Naive thymus-derived CD4-positive, alpha-beta T cell (primary cell): ENCODE data around the gene LIMS3. TPM values are rescaled to one million over a fixed set of nuclear protein-coding genes. Genes with fewer than 3 reads are reported as not detected.
"Not testable (repeated sequence)": the region's sequence is repeated elsewhere in the genome, so short reads cannot be mapped to it uniquely, and the experiment has no call there.

Experiments used
- ATAC-seq: fragments of 150-1000 bp; cut with Tn5 transposase; 2 replicates; pipeline ENCODE4 v1.10.0; 2021; ENCODE audit warnings: mild to moderate bottlenecking, moderate library complexity
- CTCF ChIA-PET: fragments of 350-600 bp; sonication (Branson Sonifier 250); formaldehyde crosslinking; loops from one replicate; lab custom pipeline; 2021; ENCODE audit warnings: antibody characterized with exemption; lab: Charles Lee
- POLR2A ChIA-PET: fragments of 350-600 bp; sonication (Branson Sonifier 250); formaldehyde crosslinking; loops from one replicate; lab custom pipeline; 2021; ENCODE audit warnings: antibody characterized with exemption, inconsistent platforms; lab: Charles Lee
- DNase-seq, 9 donors: peaks; one replicate each; pipeline versions ENCODE4 v3.0.0 to v3.0.0-alpha.2; 2020 to 2022; ENCODE audit warnings: mixed read lengths in 1 of 9
- H3K27ac ChIP-seq: one replicate; pipeline ENCODE4 v1.7.0; 2013; ENCODE audit warnings: mild to moderate bottlenecking, low read depth, low read length, moderate library complexity
- H3K27me3 ChIP-seq, 2 donors: one replicate each; pipeline ENCODE4 v1.7.0; 2013; ENCODE audit warnings: low read length in 2 of 2, mild to moderate bottlenecking in 2 of 2, moderate library complexity in 2 of 2; ENCODE audit not compliant: control insufficient read depth in 2 of 2, insufficient read depth in 2 of 2
- H3K36me3 ChIP-seq, 3 experiments: 1 replicate in 2 of 3; 2 replicates in 1 of 3; pipeline ENCODE4 v1.7.0; 2013; ENCODE audit warnings: low read length in 3 of 3, mild to moderate bottlenecking in 3 of 3, moderate library complexity in 1 of 3; ENCODE audit not compliant: insufficient read depth in 3 of 3, control insufficient read depth in 2 of 3
- H3K4me1 ChIP-seq, 2 donors: one replicate each; pipeline ENCODE4 v1.7.0; 2013; ENCODE audit warnings: low read length in 2 of 2, mild to moderate bottlenecking in 2 of 2, moderate library complexity in 1 of 2; ENCODE audit not compliant: control insufficient read depth in 2 of 2, insufficient read depth in 2 of 2
- H3K4me3 ChIP-seq: 2 replicates; pipeline ENCODE4 v1.7.0; 2013; ENCODE audit warnings: mild to moderate bottlenecking, low read length
- H3K9me3 ChIP-seq, 3 experiments: 1 replicate in 2 of 3; 2 replicates in 1 of 3; pipeline ENCODE4 v1.7.0; 2013; ENCODE audit warnings: low read length in 3 of 3; ENCODE audit not compliant: control insufficient read depth in 2 of 3
- H3K27ac Mint-ChIP-seq, 9 donors: one replicate each; pipeline ENCODE4 v1.8.0; 2020 to 2022; ENCODE audit warnings: mixed read lengths in 9 of 9, mild to moderate bottlenecking in 8 of 9, moderate library complexity in 5 of 9, inconsistent platforms in 2 of 9
- H3K27me3 Mint-ChIP-seq, 5 donors: one replicate each; pipeline ENCODE4 v1.8.0; 2021 to 2022; ENCODE audit warnings: mixed read lengths in 5 of 5, mild to moderate bottlenecking in 1 of 5
- H3K36me3 Mint-ChIP-seq, 5 donors: one replicate each; pipeline ENCODE4 v1.8.0; 2020 to 2022; ENCODE audit warnings: mixed read lengths in 5 of 5, mild to moderate bottlenecking in 3 of 5, inconsistent platforms in 1 of 5
- H3K4me1 Mint-ChIP-seq, 7 donors: one replicate each; pipeline ENCODE4 v1.8.0; 2020 to 2022; ENCODE audit warnings: mixed read lengths in 7 of 7, mild to moderate bottlenecking in 3 of 7, inconsistent platforms in 1 of 7
- H3K4me3 Mint-ChIP-seq, 10 donors: one replicate each; pipeline ENCODE4 v1.8.0; 2020 to 2022; ENCODE audit warnings: mild to moderate bottlenecking in 10 of 10, mixed read lengths in 10 of 10, moderate library complexity in 6 of 10, inconsistent platforms in 2 of 10
- H3K9me3 Mint-ChIP-seq, 11 donors: one replicate each; pipeline ENCODE4 v1.8.0; 2020 to 2022; ENCODE audit warnings: mixed read lengths in 11 of 11, mild to moderate bottlenecking in 4 of 11, inconsistent platforms in 1 of 11, moderate library complexity in 1 of 11
- intact Hi-C, 2 donors: fragments of 100-400 bp; cut with micrococcal nuclease; formaldehyde crosslinking; loops; one replicate each; pipeline ENCODE4 v1.15.1; 2023
- polyA plus RNA-seq, 2 donors: library from polyadenylated mRNA; unstranded; fragments of 300-500 nt; fragmentation: Illumina TruSeq; gene quantifications; one replicate each; pipeline ENCODE4 v1.2.3, GENCODE V29; 2021
- total RNA-seq, 6 experiments: library from RNA in 5 of 6; stranded (reverse) in 5 of 6; gene quantifications; 1 replicate in 5 of 6; 2 replicates in 1 of 6; pipeline ENCODE4 v1.2.3 and lab custom pipeline; 2021 to 2026

The LIMS3 gene
- total and polyA plus RNA-seq, 7 experiments from 2014 or later = 0.19 to 2.6 (median 1.3) TPM

GRCh38 chr2:109950146-109950843 is 51.8 kb downstream of the LIMS3 start:
- H3K9me3 Mint-ChIP-seq, H3K27ac Mint-ChIP-seq, H3K4me3 Mint-ChIP-seq, DNase-seq, H3K9me3 ChIP-seq, H3K36me3 ChIP-seq, H3K27me3 ChIP-seq, H3K4me3 ChIP-seq, CTCF ChIA-PET, H3K27ac ChIP-seq, POLR2A ChIA-PET, ATAC-seq, H3K4me1 ChIP-seq, H3K36me3 Mint-ChIP-seq, H3K4me1 Mint-ChIP-seq, H3K27me3 Mint-ChIP-seq, intact Hi-C loops: not testable (repeated sequence)

GRCh38 chr2:109963942-109964341 is 65.5 kb downstream of the LIMS3 start:
- H3K4me3 Mint-ChIP-seq, H3K36me3 ChIP-seq, ATAC-seq, POLR2A ChIA-PET, H3K4me3 ChIP-seq, DNase-seq, H3K9me3 Mint-ChIP-seq, intact Hi-C loops, H3K4me1 Mint-ChIP-seq, H3K36me3 Mint-ChIP-seq, CTCF ChIA-PET, H3K27ac ChIP-seq, H3K27ac Mint-ChIP-seq, H3K9me3 ChIP-seq, H3K27me3 Mint-ChIP-seq, H3K4me1 ChIP-seq, H3K27me3 ChIP-seq: not testable (repeated sequence)

- CTCF ChIA-PET, H3K27ac Mint-ChIP-seq, H3K36me3 ChIP-seq, ATAC-seq, POLR2A ChIA-PET, H3K4me3 Mint-ChIP-seq, H3K27me3 ChIP-seq, H3K36me3 Mint-ChIP-seq, H3K4me1 ChIP-seq, H3K9me3 Mint-ChIP-seq, H3K4me1 Mint-ChIP-seq, H3K9me3 ChIP-seq, H3K4me3 ChIP-seq, intact Hi-C loops, DNase-seq, H3K27me3 Mint-ChIP-seq, H3K27ac ChIP-seq: not testable (repeated sequence)
Measured at GRCh38 chr2:109965482-109965881, 67.0 kb downstream of the LIMS3 start.

- H3K4me1 Mint-ChIP-seq, CTCF ChIA-PET, POLR2A ChIA-PET, H3K9me3 ChIP-seq, H3K9me3 Mint-ChIP-seq, H3K4me3 Mint-ChIP-seq, H3K27ac Mint-ChIP-seq, H3K27me3 ChIP-seq, H3K4me1 ChIP-seq, H3K27me3 Mint-ChIP-seq, DNase-seq, H3K4me3 ChIP-seq, H3K27ac ChIP-seq, ATAC-seq, H3K36me3 ChIP-seq, H3K36me3 Mint-ChIP-seq, intact Hi-C loops: not testable (repeated sequence)
Measured at GRCh38 chr2:109966107-109966736, 67.7 kb downstream of the LIMS3 start.

- DNase-seq, H3K27me3 Mint-ChIP-seq, H3K36me3 Mint-ChIP-seq, H3K9me3 ChIP-seq, H3K4me3 Mint-ChIP-seq, H3K27ac Mint-ChIP-seq, POLR2A ChIA-PET, H3K4me1 Mint-ChIP-seq, H3K4me1 ChIP-seq, H3K36me3 ChIP-seq, intact Hi-C loops, ATAC-seq, CTCF ChIA-PET, H3K27me3 ChIP-seq, H3K9me3 Mint-ChIP-seq, H3K27ac ChIP-seq, H3K4me3 ChIP-seq: not testable (repeated sequence)
Measured at GRCh38 chr2:109966858-109967257, 68.4 kb downstream of the LIMS3 start.

GRCh38 chr2:109969864-109970263 is 71.4 kb downstream of the LIMS3 start:
- H3K36me3 Mint-ChIP-seq, H3K4me1 Mint-ChIP-seq, H3K27me3 Mint-ChIP-seq, H3K36me3 ChIP-seq, intact Hi-C loops, H3K9me3 ChIP-seq, H3K27me3 ChIP-seq, H3K4me3 ChIP-seq, H3K27ac Mint-ChIP-seq, H3K4me3 Mint-ChIP-seq, POLR2A ChIA-PET, H3K4me1 ChIP-seq, DNase-seq, H3K27ac ChIP-seq, CTCF ChIA-PET, H3K9me3 Mint-ChIP-seq: not testable (repeated sequence)
- ATAC-seq = peak; percentile 80

GRCh38 chr2:109971710-109972109 is 73.2 kb downstream of the LIMS3 start:
- H3K27me3 ChIP-seq, DNase-seq, H3K4me1 Mint-ChIP-seq, H3K4me1 ChIP-seq, H3K36me3 ChIP-seq, H3K27ac ChIP-seq, POLR2A ChIA-PET, H3K4me3 ChIP-seq, H3K27ac Mint-ChIP-seq, intact Hi-C loops, H3K9me3 Mint-ChIP-seq, H3K36me3 Mint-ChIP-seq, H3K4me3 Mint-ChIP-seq, ATAC-seq, H3K9me3 ChIP-seq, CTCF ChIA-PET, H3K27me3 Mint-ChIP-seq: not testable (repeated sequence)
